Right lobe of liver (tissue), 6 donors: ENCODE results near the gene MET. TPM values are rescaled to one million over a fixed set of nuclear protein-coding genes. Genes with fewer than 3 reads are reported as not detected.

Experiments
- ATAC-seq, 4 donors: fragments of 200-7000 bp; cut with Tn5 transposase; one replicate each; pipeline ENCODE4 v1.9.1; 2020; ENCODE audit warnings: mild to moderate bottlenecking in 4 of 4, moderate library complexity in 4 of 4
- DNase-seq, 3 donors: peaks; one replicate each; pipeline ENCODE4 v3.0.0-alpha.2; 2020
- H3K27ac ChIP-seq, 3 donors: fragments of 200-600 bp; one replicate each; pipeline ENCODE4 v1.8.0; 2022
- H3K27me3 ChIP-seq, 2 donors: fragments of 200-600 bp; one replicate each; pipeline ENCODE4 v1.8.0; 2022
- H3K36me3 ChIP-seq, 4 donors: fragments of 200-600 bp; sonication (generic) in 1 of 4; one replicate each; pipeline versions ENCODE4 v1.5.1 to v1.8.0; 2017 to 2022; ENCODE audit warnings: control low read depth in 1 of 4
- H3K4me1 ChIP-seq, 4 donors: fragments of 200-600 bp; sonication (generic) in 1 of 4; one replicate each; pipeline versions ENCODE4 v1.5.1 to v1.8.0; 2017 to 2022; ENCODE audit warnings: control low read depth in 1 of 4
- H3K4me3 ChIP-seq, 3 donors: fragments of 200-600 bp; one replicate each; pipeline ENCODE4 v1.8.0; 2022
- H3K9me3 ChIP-seq, 4 donors: fragments of 200-600 bp; sonication (generic) in 1 of 4; one replicate each; pipeline versions ENCODE4 v1.5.1 to v1.8.0; 2017 to 2022; ENCODE audit warnings: control low read depth in 1 of 4
- CTCF ChIP-seq, 4 donors: fragments of 200-600 bp in 3 of 4; fragments of 450-650 bp in 1 of 4; IDR thresholded peaks; one replicate each; pipeline versions ENCODE4 v1.5.1 to v1.8.0; 2016 to 2022; ENCODE audit warnings: antibody characterized with exemption in 4 of 4, mild to moderate bottlenecking in 2 of 4
- POLR2A ChIP-seq: fragments of 450-650 bp; IDR thresholded peaks from one replicate; pipeline ENCODE4 v1.6.1; 2017; ENCODE audit warnings: antibody characterized with exemption, mild to moderate bottlenecking
- WGBS: methylation state at CpG from one replicate; pipeline ENCODE4 v1.1.6; 2018; ENCODE audit warnings: low coverage, low lambda C conversion rate; ENCODE audit not compliant: insufficient coverage; ENCODE audit errors: missing lambda C conversion rate; 5-methylcytosine and 5-hydroxymethylcytosine counted together
- intact Hi-C, 2 donors: fragments of 100-400 bp; cut with DNase I; formaldehyde crosslinking; loops; one replicate each; pipeline versions ENCODE4 v1.11.2 to v1.14.1; 2022
- total RNA-seq, 6 experiments: library from RNA; depleted of rRNA in 2 of 6; stranded (reverse); fragments of >200 nt in 2 of 6; fragmentation: NEBNext Ultra II Directional in 3 of 6; extraction: Animal tissue kit (Norgen Biotek cat#: 25700) in 3 of 6; gene quantifications; one replicate each; pipeline versions ENCODE4 v1.1.0 to v1.2.4, GENCODE V29; 2016 to 2023
- donor health status: DM: no; HTN: yes; CAD: no.
- donor health status: DM: no; HTN: no; CAD: no.
- donor health status: DM: no; HTN: no; CAD: no.
- donor health status: DM: no; HTN: yes; CAD: no.
- donor health status: DM: no; HTN: yes; CAD: no.

The MET gene
- total RNA-seq, 6 experiments from 2014 or later, result 32.9 to 45.2 (median 37.2) TPM

GRCh38 chr7:116706668-116707126 lies 34.7 kb downstream of the MET start:
- WGBS, result 38% methylated on average over 3 of the region's 3 CpGs
- TF ChIP-seq CTCF (IDR thresholded peaks at IDR 0.05), result no peak
- TF ChIP-seq POLR2A, result no peak
- no peaks in the 10 kb centered on the region for H3K36me3 ChIP-seq
- H3K4me3 ChIP-seq, result no peak overlapping the region
- no peaks in the 10 kb centered on the region for H3K27me3 ChIP-seq
- peaks cover 0 to 28% (median 8%) of the 10 kb centered on the region in 4 donors for H3K4me1 ChIP-seq
- ATAC-seq (peak in 3 of 4 donors; percentile 47 to 76 (median 56)), DNase-seq (no peak)
- intact Hi-C loops, result no loop called here
- no peak overlapping the region for H3K27ac ChIP-seq
- no peaks in the 10 kb centered on the region for H3K9me3 ChIP-seq

GRCh38 chr7:116707289-116707688 lies 35.3 kb downstream of the MET start:
- Histone ChIP-seq H3K4me1 (peaks cover 0 to 31% (median 9%) of the 10 kb centered on the region in 4 donors), H3K27me3 (no peaks in the 10 kb centered on the region), H3K27ac (no peak overlapping the region), H3K36me3 (no peaks in the 10 kb centered on the region), H3K4me3 (no peak overlapping the region), H3K9me3 (no peaks in the 10 kb centered on the region)
- WGBS, result 78% methylated on average over 3 of the region's 3 CpGs
- no peak for TF ChIP-seq CTCF (IDR thresholded peaks at IDR 0.05)
- no peak for TF ChIP-seq POLR2A
- intact Hi-C loops, result no loop called here
- DNase-seq (no peak), ATAC-seq (no peak)

GRCh38 chr7:116708248-116708647 lies 36.3 kb downstream of the MET start:
- 82% methylated on average over 1 of the region's 1 CpG for WGBS

GRCh38 chr7:116708861-116709260 lies 36.9 kb downstream of the MET start:
- DNase-seq (no peak), ATAC-seq (no peak)
- Histone ChIP-seq H3K27me3 (no peaks in the 10 kb centered on the region), H3K27ac (no peak overlapping the region), H3K36me3 (no peaks in the 10 kb centered on the region), H3K4me1 (peaks cover 0 to 32% (median 9%) of the 10 kb centered on the region in 4 donors), H3K9me3 (no peaks in the 10 kb centered on the region), H3K4me3 (no peak overlapping the region)
- 80% methylated on average over 1 of the region's 1 CpG for WGBS
- intact Hi-C loops, result no loop called here
- TF ChIP-seq POLR2A, result no peak
- TF ChIP-seq CTCF (IDR thresholded peaks at IDR 0.05), result no peak

More at GRCh38 chr7:116708248-116708647, 36.3 kb downstream of the MET start:
- DNase-seq (no peak), ATAC-seq (no peak)
- Histone ChIP-seq H3K36me3 (no peaks in the 10 kb centered on the region), H3K9me3 (no peaks in the 10 kb centered on the region), H3K27me3 (no peaks in the 10 kb centered on the region), H3K4me1 (peaks cover 0 to 32% (median 9%) of the 10 kb centered on the region in 4 donors), H3K27ac (no peak overlapping the region), H3K4me3 (no peak overlapping the region)
- TF ChIP-seq POLR2A (no peak), CTCF (IDR thresholded peaks at IDR 0.05) (no peak)
- intact Hi-C loops, result no loop called here

GRCh38 chr7:116709336-116709735 lies 37.3 kb downstream of the MET start:
- no peaks in the 10 kb centered on the region for H3K9me3 ChIP-seq
- H3K36me3 ChIP-seq, result no peaks in the 10 kb centered on the region
- H3K27me3 ChIP-seq, result no peaks in the 10 kb centered on the region
- intact Hi-C loops, result no loop called here
- 77% methylated on average over 4 of the region's 4 CpGs for WGBS
- H3K4me3 ChIP-seq, result no peak overlapping the region
- H3K4me1 ChIP-seq, result peaks cover 0 to 32% (median 9%) of the 10 kb centered on the region in 4 donors
- no peak overlapping the region for H3K27ac ChIP-seq
- no peak for DNase-seq
- no peak for TF ChIP-seq POLR2A
- no peak for TF ChIP-seq CTCF (IDR thresholded peaks at IDR 0.05)
- no peak for ATAC-seq
